Stimulated activated CD4-positive, alpha-beta T cell treated with anti-CD3 and anti-CD28 coated beads, Interleukin-4, amount 100 ng/mL, for 48 hours (primary cell): ENCODE results near the gene NECAB3.
"Not testable (repeated sequence)": the region's sequence is repeated elsewhere in the genome, so short reads cannot be mapped to it uniquely, and the experiment has no call there.

Source experiments
- DNase-seq, 2 donors: peaks; one replicate each; pipeline ENCODE4 v3.0.0-alpha.2; 2020; ENCODE audit warnings: low read depth in 2 of 2

The NECAB3 gene

GRCh38 chr20:33650111-33650752 is 24.0 kb downstream of the NECAB3 start:
- no peak for DNase-seq

GRCh38 chr20:33649201-33649681 is 25.0 kb downstream of the NECAB3 start:
- no peak for DNase-seq

GRCh38 chr20:33648396-33649004 is 25.7 kb downstream of the NECAB3 start:
- no peak for DNase-seq

- DNase-seq, result no peak
These were observed 26.4 kb downstream of the NECAB3 start for GRCh38 chr20:33647603-33648395.

GRCh38 chr20:33646959-33647602 is 27.1 kb downstream of the NECAB3 start:
- DNase-seq, result not testable (repeated sequence)

- no peak for DNase-seq
These were observed 28.0 kb downstream of the NECAB3 start for GRCh38 chr20:33646191-33646590.

GRCh38 chr20:33645396-33645795 is 28.8 kb downstream of the NECAB3 start:
- no peak for DNase-seq

GRCh38 chr20:33645072-33645358 is 29.2 kb downstream of the NECAB3 start:
- no peak for DNase-seq

GRCh38 chr20:33644313-33645071 is 29.7 kb downstream of the NECAB3 start:
- DNase-seq, result no peak

GRCh38 chr20:33640287-33640686 is 33.9 kb downstream of the NECAB3 start:
- no peak for DNase-seq

GRCh38 chr20:33636776-33637175 is 37.5 kb downstream of the NECAB3 start:
- DNase-seq, result no peak

GRCh38 chr20:33635341-33635740 is 38.9 kb downstream of the NECAB3 start:
- no peak for DNase-seq

- DNase-seq, result not testable (repeated sequence)
These were observed 42.3 kb downstream of the NECAB3 start for GRCh38 chr20:33631910-33632309.

- DNase-seq, result no peak
These were observed 43.7 kb downstream of the NECAB3 start for GRCh38 chr20:33630507-33630906.

GRCh38 chr20:33629979-33630378 is 44.2 kb downstream of the NECAB3 start:
- DNase-seq, result no peak

GRCh38 chr20:33629533-33629932 is 44.7 kb downstream of the NECAB3 start:
- no peak for DNase-seq

- no peak for DNase-seq
These were observed 46.5 kb downstream of the NECAB3 start for GRCh38 chr20:33627577-33628216.

- no peak for DNase-seq
These were observed 48.0 kb downstream of the NECAB3 start for GRCh38 chr20:33626190-33626589.

- no peak for DNase-seq
These were observed 49.8 kb downstream of the NECAB3 start for GRCh38 chr20:33624399-33624798.

GRCh38 chr20:33622705-33623365 is 51.4 kb downstream of the NECAB3 start:
- no peak for DNase-seq
